PFSK-1 (cell line): Measurements from ENCODE around the gene EGF.

Source experiments
- FOXP2 ChIP-seq: optimal IDR thresholded peaks from 2 replicates; pipeline ENCODE3; 2011; ENCODE audit warnings: borderline replicate concordance, control low read depth, inconsistent platforms; ENCODE audit not compliant: insufficient read depth; ENCODE audit errors: extremely low read length, extremely low read depth
- POLR2AphosphoS5 ChIP-seq: IDR thresholded peaks from 2 replicates; pipeline ENCODE4 v1.6.1; 2012; ENCODE audit warnings: low read depth, mild to moderate bottlenecking, control low read depth, low read length, moderate library complexity
- SIN3A ChIP-seq: IDR thresholded peaks from 2 replicates; pipeline ENCODE4 v1.6.1; 2012; ENCODE audit warnings: mild to moderate bottlenecking, low read length, moderate library complexity, borderline replicate concordance; ENCODE audit not compliant: insufficient read depth
- TAF1 ChIP-seq: IDR thresholded peaks from 2 replicates; pipeline ENCODE4 v1.6.1; 2012; ENCODE audit warnings: low read length, control low read depth, borderline replicate concordance; ENCODE audit not compliant: insufficient read depth
- TF ChIP-seq, protein P1 (sequence below), 2 experiments: IDR thresholded peaks; 2 replicates each; pipeline versions ENCODE4 v1.6.1 to v1.8.0; 2011 to 2012; ENCODE audit warnings: low read depth in 2 of 2, low read length in 2 of 2, control low read depth in 1 of 2, inconsistent platforms in 1 of 2, mild to moderate bottlenecking in 1 of 2, moderate library complexity in 1 of 2; ENCODE audit not compliant: insufficient read depth in 1 of 2

The EGF gene

DNA sequence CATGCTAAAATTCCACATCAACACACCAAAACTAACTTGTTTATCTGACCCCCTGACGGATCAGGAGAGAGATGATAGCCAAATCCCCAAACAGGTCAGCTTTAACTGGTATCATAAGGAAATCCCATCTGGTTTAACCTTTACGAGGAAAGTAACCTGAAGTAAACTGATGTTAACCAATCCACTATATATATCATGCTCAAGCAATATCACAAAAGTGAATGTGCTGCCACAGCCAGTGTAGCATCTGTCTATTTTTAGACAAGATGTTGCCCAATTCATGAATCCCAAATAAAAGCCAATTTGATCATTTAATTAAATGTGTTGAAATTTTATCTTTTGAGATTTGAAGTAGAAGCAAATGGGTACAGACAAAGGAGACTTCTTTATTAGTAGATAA lies 44.5 kb downstream of the EGF start:
- TF ChIP-seq, protein P1, sequence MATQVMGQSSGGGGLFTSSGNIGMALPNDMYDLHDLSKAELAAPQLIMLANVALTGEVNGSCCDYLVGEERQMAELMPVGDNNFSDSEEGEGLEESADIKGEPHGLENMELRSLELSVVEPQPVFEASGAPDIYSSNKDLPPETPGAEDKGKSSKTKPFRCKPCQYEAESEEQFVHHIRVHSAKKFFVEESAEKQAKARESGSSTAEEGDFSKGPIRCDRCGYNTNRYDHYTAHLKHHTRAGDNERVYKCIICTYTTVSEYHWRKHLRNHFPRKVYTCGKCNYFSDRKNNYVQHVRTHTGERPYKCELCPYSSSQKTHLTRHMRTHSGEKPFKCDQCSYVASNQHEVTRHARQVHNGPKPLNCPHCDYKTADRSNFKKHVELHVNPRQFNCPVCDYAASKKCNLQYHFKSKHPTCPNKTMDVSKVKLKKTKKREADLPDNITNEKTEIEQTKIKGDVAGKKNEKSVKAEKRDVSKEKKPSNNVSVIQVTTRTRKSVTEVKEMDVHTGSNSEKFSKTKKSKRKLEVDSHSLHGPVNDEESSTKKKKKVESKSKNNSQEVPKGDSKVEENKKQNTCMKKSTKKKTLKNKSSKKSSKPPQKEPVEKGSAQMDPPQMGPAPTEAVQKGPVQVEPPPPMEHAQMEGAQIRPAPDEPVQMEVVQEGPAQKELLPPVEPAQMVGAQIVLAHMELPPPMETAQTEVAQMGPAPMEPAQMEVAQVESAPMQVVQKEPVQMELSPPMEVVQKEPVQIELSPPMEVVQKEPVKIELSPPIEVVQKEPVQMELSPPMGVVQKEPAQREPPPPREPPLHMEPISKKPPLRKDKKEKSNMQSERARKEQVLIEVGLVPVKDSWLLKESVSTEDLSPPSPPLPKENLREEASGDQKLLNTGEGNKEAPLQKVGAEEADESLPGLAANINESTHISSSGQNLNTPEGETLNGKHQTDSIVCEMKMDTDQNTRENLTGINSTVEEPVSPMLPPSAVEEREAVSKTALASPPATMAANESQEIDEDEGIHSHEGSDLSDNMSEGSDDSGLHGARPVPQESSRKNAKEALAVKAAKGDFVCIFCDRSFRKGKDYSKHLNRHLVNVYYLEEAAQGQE (IDR thresholded peaks at IDR 0.05; ENCODE audit: insufficient read depth in 1 of 2, low read depth in 2 of 2, low read length in 2 of 2), result no peak
- TF ChIP-seq SIN3A (no peak), TAF1 (no peak), POLR2AphosphoS5 (no peak), FOXP2 (no peak)

DNA sequence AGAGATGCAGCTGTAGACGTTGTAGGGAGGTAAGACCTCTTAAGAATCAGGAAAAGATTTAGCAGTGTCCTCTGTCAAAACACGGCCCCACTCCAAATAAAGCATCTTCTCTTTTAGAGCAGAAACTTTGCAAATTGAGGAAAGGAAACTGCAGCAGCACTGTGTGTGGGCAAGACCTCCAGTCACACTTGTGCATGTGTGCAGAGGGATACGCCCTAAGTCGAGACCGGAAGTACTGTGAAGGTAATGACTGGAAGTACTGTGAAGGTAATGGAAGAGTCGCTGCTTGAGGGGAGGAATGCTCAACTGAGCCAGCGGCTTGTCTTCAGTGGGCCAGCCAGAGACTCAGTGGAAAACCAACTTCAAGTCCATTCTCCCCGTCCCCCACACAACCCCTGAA lies 46.5 kb downstream of the EGF start:
- no peak for TF ChIP-seq FOXP2
- no peak for TF ChIP-seq POLR2AphosphoS5
- TF ChIP-seq, protein P1 (IDR thresholded peaks at IDR 0.05; ENCODE audit: insufficient read depth in 1 of 2, low read depth in 2 of 2, low read length in 2 of 2), result no peak
- no peak for TF ChIP-seq SIN3A
- no peak for TF ChIP-seq TAF1

DNA sequence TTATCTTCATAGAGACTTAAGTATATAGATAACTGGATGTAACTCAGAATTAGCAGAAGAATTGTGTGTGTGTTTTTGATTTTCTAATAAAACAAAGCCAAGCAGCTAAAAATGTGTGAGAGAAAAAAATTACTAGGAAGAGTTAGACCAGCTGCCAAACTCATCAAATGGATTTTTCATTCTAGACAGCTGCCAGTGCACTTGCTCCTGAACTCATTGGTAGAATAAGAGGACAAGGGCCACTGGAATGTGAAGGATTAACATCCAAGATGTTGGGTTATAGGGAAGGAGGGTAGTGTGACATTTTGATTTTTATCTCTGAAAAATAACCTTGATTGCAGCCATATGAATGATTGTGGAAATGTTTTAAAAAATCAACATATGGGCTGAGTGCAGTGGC lies 49.7 kb downstream of the EGF start:
- TF ChIP-seq TAF1, result no peak
- no peak for TF ChIP-seq SIN3A
- TF ChIP-seq, protein P1 (IDR thresholded peaks at IDR 0.05; ENCODE audit: insufficient read depth in 1 of 2, low read depth in 2 of 2, low read length in 2 of 2), result no peak
- no peak for TF ChIP-seq POLR2AphosphoS5
- no peak for TF ChIP-seq FOXP2

DNA sequence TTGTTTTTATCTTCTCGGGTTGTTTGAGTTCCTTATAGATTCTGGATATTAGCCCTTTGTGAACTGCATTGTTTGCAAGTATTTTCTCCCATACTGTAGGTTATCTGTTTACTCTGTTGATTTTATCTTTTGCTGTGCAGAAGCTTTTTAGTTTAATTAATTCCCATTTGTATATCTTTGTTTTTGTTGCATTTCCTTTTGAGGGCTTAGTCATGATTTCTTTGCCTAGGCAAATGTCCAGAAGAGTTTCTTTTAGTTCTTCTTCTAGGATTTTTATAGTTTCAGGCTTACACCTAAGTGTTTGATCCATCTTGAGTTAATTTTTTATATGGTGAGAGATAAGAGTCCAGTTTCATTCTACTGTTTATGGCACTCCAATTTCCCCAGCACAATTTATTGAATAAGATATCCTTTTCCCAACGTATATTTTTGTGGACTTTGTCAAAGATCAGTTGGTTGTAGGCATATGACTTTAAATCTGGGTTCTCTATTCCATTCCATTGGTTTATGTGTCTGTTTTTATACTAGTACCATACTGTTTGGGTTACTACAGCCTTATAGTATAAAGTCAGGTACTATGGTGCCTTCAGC lies 54.3 kb downstream of the EGF start:
- TF ChIP-seq TAF1 (no peak), SIN3A (no peak), POLR2AphosphoS5 (no peak), FOXP2 (no peak)
- TF ChIP-seq, protein P1 (IDR thresholded peaks at IDR 0.05; ENCODE audit: insufficient read depth in 1 of 2, low read depth in 2 of 2, low read length in 2 of 2), result no peak
